Measurements from ENCODE around the gene DEFB126.
"Not testable (repeated sequence)": the region's sequence is repeated elsewhere in the genome, so short reads cannot be mapped to it uniquely, and the experiment has no call there.

DEFB126 gene

GRCh38 chr20:142290-142689 is at the start of gene DEFB126:
Gene DEFB126, plus strand, starts transcription at chr20:142590. Its CDS starts 39 bp downstream, at chr20:142629.
- DNase-seq, result no peak

- no peak for DNase-seq
Observed at GRCh38 chr20:93641-94040, 48.7 kb upstream of the DEFB126 start.

- DNase-seq, result no peak
Observed at GRCh38 chr20:95215-95614, 47.2 kb upstream of the DEFB126 start.

GRCh38 chr20:97691-98090 is 44.7 kb upstream of the DEFB126 start:
- not testable (repeated sequence) for DNase-seq

GRCh38 chr20:101975-102374 is 40.4 kb upstream of the DEFB126 start:
- DNase-seq, result no peak

GRCh38 chr20:103456-103855 is 38.9 kb upstream of the DEFB126 start:
- no peak for DNase-seq

GRCh38 chr20:112396-112795 is 30.0 kb upstream of the DEFB126 start:
- DNase-seq, result no peak

- no peak for DNase-seq
Observed at GRCh38 chr20:117518-117917, 24.9 kb upstream of the DEFB126 start.

GRCh38 chr20:129786-130323 is 12.5 kb upstream of the DEFB126 start:
- not testable (repeated sequence) for DNase-seq

- no peak for DNase-seq
Observed at GRCh38 chr20:137668-138490, 4.5 kb upstream of the DEFB126 start.

GRCh38 chr20:145877-146276 is 3.5 kb downstream of the DEFB126 start:
- no peak for DNase-seq

GRCh38 chr20:152131-152530 is 9.7 kb downstream of the DEFB126 start:
- DNase-seq, result no peak

GRCh38 chr20:157154-157553 is 14.8 kb downstream of the DEFB126 start, which contains the start of gene DEFB127:
Gene DEFB127, plus strand, starts transcription at chr20:157454. Its CDS starts 91 bp downstream, at chr20:157545.
- DNase-seq, result no peak

GRCh38 chr20:164618-165017 is 22.2 kb downstream of the DEFB126 start:
- DNase-seq, result no peak

GRCh38 chr20:168876-169275 is 26.5 kb downstream of the DEFB126 start:
- DNase-seq, result no peak

- DNase-seq, result no peak
Observed at GRCh38 chr20:184288-184687, 41.9 kb downstream of the DEFB126 start.

GRCh38 chr20:187733-188132 is 45.3 kb downstream of the DEFB126 start:
- no peak for DNase-seq

GRCh38 chr20:189611-190010 is 47.2 kb downstream of the DEFB126 start, which contains the start of gene DEFB128:
Gene DEFB128, minus strand, starts transcription at chr20:189711. Its CDS starts 88 bp downstream, at chr20:189623.
- no peak for DNase-seq
